Stimulated activated CD4-positive, alpha-beta T cell treated with anti-CD3 and anti-CD28 coated beads, Interleukin-15, amount 100 ng/mL, for 24 hours (primary cell): Measurements from ENCODE around the gene BEND5.

Source experiments
- DNase-seq: peaks from one replicate; pipeline ENCODE4 v3.0.0-alpha.2; 2020

Gene BEND5

GRCh38 chr1:48776393-48777218 is at the start of gene BEND5:
BEND5 (minus strand) TSS chr1:48776891; CDS start chr1:48776831, 60 bp downstream.
- peak; percentile 59 for DNase-seq

DNA sequence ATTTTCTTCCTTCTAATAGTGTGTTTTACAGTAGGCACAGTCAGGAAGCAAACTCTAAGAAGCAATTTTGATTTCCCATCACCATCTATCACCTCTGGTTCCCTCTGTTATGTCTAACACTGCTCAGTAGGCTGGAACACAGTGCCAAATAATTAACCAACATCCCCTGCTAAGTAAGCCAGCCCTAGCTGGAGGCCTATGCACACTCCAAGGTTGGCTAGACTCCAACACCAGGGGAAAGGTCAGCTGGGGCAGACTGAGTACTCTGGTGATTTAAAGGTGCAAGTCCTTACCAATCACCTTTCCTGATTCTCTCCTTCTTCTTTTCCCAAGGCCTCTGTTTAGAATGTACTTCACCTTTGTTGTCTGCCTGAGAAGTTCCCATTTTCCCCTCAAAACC is 46.5 kb upstream of the BEND5 start:
- no peak for DNase-seq

GRCh38 chr1:48820491-48820890 is 43.8 kb upstream of the BEND5 start:
- DNase-seq, result no peak

DNA sequence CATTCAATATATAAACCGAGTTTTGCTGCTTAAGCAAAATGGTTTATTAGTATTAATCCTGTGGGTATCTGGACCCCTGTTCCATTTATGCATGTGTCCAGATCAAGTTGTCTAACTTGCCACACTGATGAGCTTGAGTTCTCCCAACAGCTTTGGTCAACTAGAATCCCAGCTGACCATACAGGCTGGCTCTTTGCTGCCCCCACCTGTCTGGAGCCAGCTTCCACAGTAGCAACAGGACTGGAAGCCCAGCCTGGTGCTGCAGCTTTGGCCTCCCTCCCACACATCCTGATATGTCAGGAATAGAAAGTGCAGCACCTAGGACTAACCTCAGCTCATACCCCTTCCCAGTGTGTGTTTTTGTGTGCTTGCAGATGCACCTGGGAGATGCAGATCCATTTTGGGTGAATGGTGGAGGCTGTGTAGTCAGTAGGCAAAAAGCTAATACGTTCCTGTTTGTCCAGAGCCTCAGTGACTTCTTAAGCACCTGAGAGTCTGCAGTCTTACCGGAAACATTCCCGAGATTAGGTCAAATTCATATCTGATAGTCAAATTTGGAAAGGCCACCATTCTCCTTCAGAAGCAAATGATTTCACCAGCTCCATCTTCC is 40.9 kb upstream of the BEND5 start:
- peak; percentile 29 for DNase-seq

DNA sequence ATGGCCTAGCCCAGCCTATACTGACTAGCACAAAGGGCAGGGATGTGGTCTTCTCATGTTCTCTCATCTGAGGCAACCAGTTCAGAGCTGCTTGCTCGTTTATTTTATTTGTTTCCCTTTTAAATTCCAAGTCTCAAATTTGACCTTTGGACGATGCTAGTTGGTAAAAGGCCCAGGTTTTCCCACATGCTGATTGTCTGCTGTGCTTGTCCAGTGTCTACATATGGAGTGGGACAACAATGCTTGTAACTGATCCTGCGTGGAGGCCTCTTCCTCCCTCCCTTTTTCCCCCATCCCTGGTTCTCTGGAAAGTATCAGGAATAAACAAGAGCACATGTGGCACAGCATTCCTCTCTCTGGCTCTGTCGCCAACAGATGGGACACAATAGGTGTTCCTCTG is 34.0 kb upstream of the BEND5 start:
- DNase-seq, result no peak

DNA sequence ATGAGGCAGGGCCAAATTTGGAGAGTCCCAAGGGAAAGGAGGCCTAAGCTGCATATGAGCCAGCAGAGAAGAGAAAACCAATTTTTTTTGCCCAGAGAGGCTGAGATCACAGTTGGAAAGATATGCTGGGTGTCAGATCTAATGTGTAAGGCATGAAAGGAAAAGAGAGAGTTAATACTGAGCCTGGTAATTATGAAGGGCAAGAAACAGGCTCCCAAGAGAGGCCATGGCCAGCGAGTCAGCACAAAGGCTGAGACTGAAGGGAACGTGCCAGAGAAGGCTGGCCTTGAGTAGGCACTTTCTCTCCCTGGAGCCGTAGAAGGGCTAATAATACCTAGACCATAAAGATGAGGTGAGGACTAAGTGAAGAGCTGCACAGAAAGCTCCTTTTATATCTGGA is 31.8 kb upstream of the BEND5 start:
- DNase-seq, result no peak

GRCh38 chr1:48807554-48808260 is 31.0 kb upstream of the BEND5 start:
- DNase-seq, result no peak

GRCh38 chr1:48803474-48803873 is 26.8 kb upstream of the BEND5 start:
- DNase-seq, result no peak

- DNase-seq, result no peak
These were observed 18.1 kb upstream of the BEND5 start for GRCh38 chr1:48794816-48795215.

DNA sequence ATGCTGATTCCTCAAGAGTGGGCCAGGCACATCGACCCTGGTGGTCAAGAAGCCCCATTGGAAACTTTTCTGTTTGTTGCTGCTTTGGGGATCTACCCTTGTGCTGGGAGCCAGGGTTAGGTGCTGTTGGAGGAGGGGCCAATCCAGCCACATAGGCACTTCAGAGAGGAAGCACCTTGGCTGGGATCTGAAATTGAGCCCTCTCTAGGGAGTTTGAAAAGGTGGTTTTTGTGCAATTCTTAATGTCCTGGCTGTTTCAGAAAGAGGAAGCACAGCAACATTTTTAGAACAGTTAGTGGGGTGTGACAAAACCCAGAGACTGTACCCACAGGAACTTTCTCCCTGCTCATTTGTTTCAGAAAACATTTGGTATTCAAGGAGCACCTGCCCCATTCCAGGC is 17.2 kb upstream of the BEND5 start:
- DNase-seq, result no peak

DNA sequence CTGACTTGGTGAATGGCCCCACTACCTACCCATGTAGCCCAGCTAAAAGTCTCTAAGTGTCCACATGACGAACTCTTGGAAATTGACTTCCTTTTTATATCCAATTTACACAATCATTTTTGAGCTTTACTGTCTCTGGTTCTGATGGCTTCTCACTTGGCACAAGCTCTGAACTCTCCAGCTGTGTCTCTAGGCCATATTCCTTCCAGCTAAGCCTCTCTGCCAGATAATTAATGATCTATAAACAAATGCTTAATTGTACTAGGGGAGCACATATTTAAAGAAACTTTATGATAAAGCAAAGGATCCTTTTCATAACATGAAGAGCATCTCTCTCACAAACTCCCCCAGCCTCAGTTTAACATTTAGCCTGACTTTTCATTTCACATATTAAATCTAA is 16.3 kb upstream of the BEND5 start:
- no peak for DNase-seq

- no peak for DNase-seq
These were observed 13.7 kb upstream of the BEND5 start for GRCh38 chr1:48790397-48790796.

- no peak for DNase-seq
These were observed 13.2 kb upstream of the BEND5 start for GRCh38 chr1:48789903-48790302.

- no peak for DNase-seq
These were observed 9.2 kb upstream of the BEND5 start for GRCh38 chr1:48785869-48786268.

DNA sequence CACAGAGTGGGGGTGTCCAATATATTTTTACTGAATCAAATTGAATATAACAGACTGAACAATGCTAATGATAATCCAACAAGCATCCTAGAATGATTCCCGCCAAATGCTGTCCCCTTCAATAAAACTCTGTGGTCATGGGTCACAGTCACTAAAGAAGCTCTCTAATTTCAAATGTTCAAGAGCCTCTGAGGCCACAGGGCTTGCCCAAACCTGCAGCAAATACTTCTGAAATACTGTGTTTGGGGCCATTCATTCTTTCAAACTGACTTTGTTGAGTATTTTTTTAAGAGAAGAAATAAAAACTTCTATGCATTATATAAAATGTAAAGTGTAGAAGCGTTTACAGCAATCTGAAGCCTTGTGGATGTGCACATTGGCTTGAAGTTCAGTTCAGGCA is 7.6 kb upstream of the BEND5 start:
- no peak for DNase-seq

- DNase-seq, result no peak
These were observed 666 bp upstream of the BEND5 start for GRCh38 chr1:48777219-48777895.

- no peak for DNase-seq
These were observed 779 bp downstream of the BEND5 start for GRCh38 chr1:48775831-48776392.

- no peak for DNase-seq
These were observed 3.6 kb downstream of the BEND5 start for GRCh38 chr1:48773133-48773532.

GRCh38 chr1:48772211-48772610 is 4.5 kb downstream of the BEND5 start:
- DNase-seq, result no peak

- DNase-seq, result no peak
These were observed 5.1 kb downstream of the BEND5 start for GRCh38 chr1:48771561-48771960.

GRCh38 chr1:48767975-48768510 is 8.6 kb downstream of the BEND5 start:
- DNase-seq, result no peak

DNA sequence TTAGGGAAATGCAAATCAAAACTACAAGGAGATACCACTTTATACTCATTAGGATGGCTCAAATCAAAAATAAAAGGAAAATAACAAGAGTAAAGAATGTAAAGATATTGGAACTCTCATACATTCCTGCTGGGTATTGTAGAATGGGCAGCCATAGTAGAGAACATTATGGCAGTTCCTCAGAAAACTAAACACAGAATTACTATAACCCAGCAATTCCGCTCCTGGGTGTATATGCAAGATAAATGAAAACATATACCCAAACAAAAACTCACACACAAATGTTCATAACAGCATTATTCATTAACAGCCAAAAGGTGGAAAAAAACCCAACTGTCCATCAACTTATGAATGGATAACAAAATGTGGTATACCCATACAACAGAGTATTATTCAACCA is 11.4 kb downstream of the BEND5 start:
- no peak for DNase-seq

DNA sequence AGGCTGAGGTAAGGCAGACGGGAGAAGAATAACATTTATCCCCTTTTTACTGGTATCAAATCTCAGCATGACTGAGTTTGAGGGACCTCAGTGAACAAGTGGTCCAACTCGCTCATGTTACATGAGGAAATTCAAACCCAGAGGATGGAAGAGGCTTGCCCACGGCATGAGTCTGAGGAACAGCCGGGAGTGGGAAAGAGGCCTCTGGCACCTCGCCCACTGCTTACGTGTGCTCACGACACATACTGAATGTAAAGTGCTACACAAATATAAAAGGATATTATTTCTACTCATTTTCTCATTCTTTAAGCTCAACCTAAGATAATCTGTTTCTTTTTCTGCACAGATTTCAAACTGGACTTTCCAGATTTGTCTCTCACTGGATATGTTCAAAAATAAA is 14.7 kb downstream of the BEND5 start:
- no peak for DNase-seq
